GM18517 (cell line): Measurements from ENCODE around the gene EEF2K.
"Not testable (repeated sequence)": the region's sequence is repeated elsewhere in the genome, so short reads cannot be mapped to it uniquely, and the experiment has no call there.

Experiments used
- ATAC-seq: cut with Tn5 transposase; IDR thresholded peaks from one replicate; pipeline ENCODE4 v1.9.1; 2021; ENCODE audit warnings: mild to moderate bottlenecking, moderate library complexity; ENCODE audit not compliant: unreplicated experiment

The EEF2K gene

DNA sequence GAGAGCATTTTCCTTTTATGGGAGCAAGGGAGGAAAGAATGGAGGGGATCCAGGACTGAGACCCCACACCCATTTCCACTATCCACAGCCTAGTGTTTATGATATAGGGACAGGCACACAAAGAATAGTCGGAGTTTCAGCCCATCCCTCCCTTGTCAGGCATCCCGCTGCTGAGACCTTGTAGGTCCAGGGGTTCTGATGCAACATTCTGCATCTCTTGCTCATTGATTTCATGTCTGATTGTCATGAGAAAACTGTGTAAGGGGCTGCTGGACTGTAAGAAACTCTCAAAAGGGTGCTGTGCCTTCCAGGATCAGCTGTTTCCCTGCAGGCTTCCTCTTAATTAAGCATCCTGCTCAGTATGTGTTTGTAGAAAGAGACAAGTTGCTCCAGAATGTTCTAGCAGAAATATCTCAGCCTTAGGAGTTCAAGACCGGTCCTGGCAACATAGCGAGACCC lies 85.8 kb downstream of the EEF2K start:
- ATAC-seq = no peak

DNA sequence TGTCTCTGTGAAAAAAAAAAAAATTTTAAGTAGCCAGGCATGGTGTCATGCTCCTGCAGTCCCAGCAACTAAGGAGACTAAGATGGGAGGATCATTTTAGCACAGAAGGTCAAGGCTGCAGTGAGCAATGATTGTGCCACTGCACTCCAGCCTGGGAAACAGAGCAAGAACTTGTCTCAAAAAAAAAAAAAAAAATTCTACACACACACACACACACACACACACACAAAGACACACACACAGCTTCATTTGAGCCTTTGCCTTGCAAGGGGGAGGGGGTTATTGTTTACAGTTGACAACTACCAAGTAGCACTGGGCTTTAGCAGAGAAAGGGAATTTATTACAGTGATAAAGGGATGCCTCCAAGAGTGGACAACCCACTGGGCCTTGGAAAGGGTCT lies 86.2 kb downstream of the EEF2K start:
- no peak for ATAC-seq

DNA sequence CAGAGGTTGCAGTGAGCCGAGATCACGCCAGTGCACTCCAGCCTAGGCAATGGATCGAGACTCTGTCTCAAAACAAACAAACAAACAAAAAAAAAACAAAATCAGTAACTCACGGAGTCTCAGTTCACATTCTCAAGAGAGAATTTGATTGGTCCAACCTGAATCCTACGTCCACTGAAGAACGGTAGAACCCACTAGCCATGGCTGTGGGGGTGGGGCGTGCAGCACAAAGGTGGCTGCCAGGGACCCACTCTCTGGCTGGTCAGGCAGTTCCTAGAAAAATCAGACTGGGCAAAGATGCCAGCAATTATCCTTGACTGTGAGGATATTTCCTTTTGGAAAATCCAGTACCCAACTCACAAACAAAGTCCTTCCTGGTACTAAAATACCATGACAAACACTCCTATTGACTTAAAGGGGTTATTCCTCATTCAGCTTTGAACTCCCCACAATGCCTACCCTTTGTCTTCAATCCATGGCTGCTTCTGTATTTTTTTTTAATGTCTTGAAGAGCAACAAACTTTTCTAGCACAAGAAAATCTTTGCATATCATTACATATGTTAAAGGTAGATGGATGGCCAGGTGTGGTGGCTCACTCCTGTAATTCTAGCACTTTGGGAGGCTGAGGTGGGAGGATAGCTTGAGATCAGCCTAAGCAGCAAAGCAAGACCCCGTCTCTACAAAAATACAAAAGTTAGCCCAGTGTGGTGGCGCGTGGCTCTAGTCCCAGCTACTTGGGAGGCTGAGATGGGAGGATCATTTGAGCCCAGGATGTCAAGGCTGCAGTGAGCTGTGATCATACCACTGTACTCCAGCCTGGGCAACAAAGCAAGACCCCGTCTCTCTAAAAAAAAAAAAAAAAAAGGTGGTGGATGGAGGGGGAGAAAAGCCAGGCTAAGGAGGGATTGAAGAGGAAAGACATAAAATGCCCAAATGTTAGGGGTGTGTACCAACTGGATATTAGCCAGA lies 87.3 kb downstream of the EEF2K start:
- no peak for ATAC-seq

DNA sequence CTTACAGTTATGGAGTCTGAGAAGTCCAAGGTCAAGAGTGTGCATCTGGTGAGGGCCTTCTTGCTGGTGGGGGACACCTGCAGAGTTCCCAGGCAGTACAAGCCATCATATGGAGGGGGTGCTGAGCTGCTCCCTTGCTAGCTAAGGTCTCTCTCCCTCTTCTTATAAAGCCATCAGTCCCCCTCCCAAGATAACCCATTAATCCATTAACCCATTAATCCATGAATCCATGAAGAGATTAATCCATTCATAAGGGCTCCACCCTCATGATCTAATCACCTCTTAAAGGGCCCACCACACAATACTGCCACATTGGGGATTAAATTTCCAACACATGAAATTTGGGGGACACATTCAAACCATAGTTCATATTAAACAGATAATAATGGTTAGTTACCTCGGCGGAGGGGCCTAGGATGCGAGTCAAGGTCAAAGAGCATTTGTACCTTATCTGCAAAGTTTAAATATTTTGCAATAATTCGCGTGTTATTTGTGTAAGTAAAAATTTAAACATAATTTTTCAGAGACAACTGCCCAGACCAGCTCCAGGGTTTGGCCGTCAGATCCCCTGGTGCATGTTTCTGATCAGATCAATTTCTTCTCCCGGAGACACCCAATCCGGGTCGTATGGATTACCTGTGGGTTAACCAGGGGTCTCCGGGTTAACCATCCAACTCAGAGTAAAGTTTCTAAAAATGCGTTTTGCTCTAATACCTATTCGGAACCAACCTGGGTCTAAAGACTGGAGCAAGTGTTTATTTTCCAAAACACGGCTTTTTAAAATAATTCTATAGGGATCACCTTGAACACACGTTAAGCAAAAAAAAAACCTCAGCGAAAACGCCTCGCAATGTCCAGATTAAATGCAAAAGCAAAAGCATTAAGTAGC lies 90.4 kb downstream of the EEF2K start:
- ATAC-seq = peak; percentile 2

DNA sequence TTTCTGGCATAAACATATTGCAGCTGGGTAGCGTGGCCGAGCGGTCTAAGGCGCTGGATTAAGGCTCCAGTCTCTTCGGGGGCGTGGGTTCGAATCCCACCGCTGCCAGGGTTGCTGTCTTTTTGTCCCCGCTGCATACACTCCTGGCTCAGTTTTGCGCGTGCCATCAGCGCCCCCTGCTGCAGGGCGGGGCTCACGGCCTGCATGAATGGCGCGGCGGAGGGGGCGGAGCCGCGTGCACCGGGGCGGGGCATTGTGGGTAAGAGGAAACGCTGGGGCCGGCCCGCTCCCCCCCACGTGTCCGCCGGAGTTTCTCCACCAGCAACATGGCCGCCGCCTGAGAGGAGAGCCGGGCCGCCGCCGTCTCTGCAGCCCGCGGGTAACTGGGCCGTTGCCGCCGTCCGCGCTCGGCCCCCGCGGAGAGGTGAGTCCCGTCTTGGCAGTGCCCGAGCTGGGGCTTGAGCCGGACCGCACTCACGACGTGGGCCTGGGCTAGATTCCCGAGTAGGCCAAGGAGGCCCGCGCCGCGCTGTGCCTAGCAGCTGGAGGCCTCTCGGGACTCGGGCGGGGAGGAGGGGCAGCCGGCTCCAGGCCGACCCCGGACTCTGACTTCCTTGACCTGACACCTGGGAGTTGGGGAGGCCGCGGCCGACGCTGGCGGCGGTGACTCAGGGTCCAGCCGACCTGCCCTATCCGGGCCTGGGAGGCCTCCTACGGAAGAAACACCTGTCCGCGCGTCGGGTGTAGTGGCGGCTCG lies 91.2 kb downstream of the EEF2K start, which contains the start of gene POLR3E:
TSS of gene POLR3E (plus strand) at position 296 of the 757 bp plus-strand sequence. CDS start 5,560 bp downstream, outside the sequence.
- ATAC-seq = peak; percentile 69

DNA sequence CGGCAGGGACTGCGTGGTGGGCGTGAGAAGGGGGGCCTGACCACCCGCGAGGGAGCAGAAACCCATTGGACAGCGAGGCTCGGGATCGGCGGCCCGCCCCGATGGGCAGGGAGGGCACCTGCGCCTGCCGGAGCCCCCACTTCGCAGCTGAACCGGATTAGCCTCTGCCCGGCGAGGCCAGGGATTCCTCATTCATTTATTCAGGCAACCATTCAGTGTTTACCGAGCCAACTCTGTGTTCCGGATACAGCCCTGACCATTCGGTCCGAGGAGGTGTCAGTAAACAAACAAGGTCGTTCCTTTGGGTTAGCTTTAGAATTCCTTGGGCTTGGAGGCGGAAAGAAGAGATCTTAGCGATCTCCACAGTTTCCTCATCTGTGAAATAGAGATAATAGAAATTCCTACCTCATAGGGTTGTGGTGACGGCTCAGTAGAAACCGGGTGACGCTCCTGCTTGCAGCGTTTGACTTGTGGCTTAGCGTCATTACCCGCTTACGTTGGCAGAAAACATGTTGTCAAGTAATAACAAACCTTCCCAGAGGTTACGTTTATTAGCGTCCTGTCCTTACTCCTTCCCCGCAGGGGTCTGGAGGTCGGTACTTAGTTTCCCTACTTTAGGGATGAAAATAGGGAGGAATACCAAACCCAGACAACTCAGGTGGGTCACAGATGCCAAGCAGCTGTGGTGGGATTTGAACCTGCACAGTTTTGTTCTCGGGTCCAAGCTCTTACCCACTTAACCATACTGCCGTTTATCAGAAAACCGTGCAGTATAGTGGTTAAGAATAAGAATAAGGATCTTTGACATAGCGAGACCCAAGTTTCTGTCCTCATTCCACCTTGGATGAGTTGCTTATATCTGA lies 92.0 kb downstream of the EEF2K start:
- peak; percentile 33 for ATAC-seq

DNA sequence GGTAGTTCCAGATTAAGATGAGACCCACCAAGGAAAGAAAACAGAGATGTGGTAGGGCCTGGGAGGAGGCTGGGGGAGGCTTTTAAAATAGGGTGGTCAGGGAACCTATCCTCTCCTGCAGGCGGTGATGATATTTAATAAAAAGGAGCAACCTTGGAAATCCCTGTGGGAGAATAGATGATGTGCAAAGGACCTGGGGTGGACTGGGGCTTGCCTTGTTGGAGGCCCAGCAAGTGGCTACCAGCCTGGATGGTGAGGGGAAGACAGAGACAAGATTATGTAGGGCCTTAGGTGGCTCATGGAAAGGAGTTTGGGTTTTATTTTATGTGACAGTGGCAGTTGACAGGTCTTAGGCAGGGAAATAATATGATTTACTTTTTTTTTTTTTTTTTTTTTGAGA lies 93.0 kb downstream of the EEF2K start:
- no peak for ATAC-seq

DNA sequence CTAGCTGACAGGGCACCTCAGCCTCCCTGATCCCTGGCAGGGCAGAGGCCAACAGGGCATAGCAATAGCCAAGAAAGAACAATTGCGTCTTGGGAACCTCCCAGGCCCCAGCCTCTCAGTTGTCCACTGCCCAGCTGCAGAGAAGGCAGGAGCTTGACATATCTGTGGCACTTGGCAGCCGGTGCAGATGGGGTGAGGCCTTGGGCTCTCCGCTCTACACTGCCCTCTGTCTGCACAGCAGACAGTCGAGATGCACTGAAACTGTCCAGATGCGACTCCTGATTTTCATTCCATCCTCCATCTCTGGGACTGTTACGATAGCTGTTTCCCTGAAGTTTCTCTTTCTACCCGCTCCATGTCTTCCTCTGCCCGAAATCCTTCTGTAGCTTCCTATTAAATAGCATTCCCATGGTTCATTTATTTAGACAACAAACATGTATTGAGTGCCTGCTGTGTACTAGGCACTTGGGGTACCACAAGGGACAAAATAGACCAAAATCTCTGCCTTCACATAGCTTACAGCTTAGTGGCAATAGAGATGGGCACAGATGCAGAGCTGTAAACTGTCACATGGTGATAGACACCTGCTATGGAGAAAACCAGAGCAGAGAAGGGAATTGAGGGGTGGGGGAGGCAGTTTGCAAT lies 94.5 kb downstream of the EEF2K start:
- no peak for ATAC-seq

DNA sequence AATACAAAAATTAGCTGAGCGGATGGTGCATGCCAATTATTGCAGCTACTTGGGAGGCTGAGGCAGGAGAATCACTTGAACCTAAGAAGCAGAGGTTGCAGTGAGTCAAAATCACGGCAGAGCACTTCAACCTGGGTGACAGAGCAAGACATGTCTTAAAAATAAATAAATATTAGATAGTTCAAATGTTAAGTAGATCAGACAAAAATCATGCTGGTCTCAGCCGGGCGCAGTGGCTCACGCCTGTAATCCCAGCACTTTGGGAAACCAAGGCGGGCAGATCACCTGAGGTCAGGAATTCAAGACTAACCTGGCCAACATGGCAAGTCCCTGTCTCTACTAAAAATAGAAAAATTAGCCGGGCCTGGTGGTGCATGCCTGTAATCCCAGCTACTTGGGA lies 95.3 kb downstream of the EEF2K start:
- ATAC-seq = not testable (repeated sequence)

DNA sequence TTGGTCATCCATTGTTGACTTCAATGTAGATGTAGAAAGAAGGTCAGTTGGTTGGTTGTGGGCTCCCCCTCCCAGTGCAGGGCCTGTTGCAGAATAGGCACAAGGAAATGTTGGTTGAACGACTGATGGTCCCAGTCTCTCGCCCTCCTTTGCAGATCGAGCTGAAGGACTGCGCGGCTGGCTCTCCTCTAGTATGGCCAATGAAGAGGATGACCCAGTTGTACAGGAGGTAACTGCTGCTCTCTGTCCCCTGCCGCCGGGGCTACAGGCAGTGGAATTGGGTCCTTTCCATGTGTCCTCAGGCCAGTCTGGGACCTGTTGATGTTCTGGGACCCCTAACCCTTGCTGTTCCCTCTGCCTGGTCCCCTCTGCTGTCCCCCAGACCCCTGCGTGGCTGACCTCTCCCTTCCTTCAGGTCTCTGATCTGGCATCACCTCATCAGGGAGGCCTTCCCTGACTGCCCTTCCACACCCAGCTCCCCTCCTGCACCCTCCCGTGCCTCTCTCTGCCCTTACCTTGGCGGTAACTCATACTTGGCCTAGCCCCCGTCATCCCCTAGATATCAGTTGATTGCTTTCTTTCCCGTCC lies 96.8 kb downstream of the EEF2K start:
- ATAC-seq = no peak

DNA sequence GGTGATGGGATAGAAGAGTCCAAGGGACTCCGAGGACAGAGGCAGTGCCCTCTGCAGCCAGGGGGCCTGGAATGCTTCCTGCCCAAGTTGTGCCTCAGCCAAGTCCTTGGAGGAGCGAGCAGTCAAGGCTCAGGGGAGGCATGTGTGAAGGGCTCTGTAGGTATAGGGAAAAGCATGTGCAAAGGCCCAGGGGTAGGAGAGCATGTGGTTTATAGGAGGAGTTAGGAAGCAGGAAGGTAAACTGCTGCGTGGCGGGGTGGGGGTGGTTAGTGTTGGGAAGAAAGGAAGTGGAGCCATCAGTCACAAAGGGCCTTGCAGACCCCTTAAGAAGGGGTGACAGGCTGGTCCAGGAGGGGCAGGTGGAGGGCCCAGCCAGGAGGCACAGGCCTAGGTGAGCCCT lies 98.3 kb downstream of the EEF2K start:
- ATAC-seq = no peak

DNA sequence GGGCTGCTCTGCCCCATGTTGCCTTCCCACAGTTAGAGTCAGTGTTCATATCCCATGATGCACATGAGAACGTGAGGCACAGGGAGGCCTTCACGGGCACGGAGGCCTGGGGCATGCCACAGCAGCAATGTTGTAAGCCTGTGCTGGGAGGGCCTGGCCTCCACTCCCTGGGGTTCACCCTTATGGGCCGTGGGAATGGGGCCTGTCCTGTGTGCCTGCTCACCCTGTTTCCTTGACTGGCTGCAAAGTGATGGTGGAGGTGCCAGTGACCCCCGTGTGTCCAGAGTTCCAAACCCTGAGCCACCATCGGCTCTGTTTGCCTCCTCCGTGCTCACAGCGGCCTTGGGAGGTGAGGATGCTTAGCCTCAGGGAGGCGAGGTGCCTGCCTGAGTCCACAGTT lies 100.7 kb downstream of the EEF2K start:
- ATAC-seq = no peak

DNA sequence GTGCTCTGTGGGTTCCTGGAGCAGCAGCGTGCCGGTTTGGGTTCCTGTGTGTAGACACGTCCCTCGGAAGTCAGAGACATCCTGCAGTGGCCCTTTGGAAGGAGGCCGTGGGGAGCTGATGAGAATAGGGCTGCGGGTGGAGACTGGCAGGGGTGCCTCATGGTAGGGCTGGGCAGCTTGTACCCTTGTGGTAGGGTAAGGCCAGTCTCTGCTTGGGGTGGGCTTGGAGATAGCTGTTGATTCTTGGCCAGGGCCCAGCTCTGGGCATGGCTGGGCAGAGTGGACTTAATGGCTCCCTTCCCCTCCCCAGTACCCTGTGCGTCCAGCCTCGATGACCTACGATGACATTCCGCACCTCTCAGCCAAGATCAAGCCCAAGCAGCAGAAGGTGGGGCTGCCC lies 101.8 kb downstream of the EEF2K start:
- no peak for ATAC-seq

DNA sequence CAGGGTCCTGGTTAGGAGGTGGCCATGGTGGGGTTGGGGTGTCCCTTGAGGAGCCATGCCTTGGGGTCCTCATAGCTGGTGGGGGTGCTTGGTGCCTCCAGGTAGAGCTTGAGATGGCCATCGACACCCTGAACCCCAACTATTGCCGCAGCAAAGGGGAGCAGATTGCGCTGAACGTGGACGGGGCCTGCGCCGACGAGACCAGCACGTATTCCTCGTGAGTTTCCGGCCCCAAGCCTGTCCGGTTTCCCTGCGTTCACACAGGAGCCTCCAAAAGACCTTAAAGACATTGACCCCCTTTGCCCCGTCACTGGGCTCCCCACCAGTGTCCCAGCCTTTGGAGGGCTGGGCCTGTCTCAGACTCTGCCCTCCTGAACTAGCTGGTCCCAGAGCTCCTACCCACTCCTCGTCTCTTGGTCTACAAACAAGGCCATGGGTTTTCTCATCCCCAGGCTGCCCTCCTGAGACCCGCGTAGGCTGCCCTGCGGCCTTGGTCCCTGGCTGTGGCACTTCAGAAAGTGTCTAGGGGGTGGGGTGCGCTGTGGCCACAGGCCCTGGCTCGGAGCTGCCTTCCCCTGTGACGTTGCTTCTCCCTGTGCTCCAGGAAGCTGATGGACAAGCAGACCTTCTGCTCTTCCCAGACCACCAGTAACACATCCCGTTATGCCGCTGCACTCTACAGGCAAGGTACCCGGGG lies 102.9 kb downstream of the EEF2K start:
- ATAC-seq = no peak

DNA sequence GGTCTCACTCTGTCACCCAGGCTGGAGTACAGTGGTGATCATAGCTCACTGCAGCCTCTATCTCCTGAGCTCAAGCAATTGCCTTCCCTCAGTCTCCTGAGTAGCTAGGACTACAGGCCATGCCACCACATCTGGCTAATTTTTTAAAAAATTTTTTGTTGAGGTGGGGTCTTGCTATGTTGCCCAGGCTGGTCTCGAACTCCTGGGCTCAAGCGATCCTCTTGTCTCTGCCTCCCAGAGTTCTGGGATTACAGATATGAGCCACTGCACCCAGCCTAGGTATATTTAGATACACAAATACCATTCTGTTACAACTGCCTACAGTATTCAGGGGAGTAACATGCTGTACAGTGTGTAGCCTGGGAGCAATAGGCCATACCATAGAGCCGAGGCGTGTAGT lies 105.4 kb downstream of the EEF2K start:
- ATAC-seq = no peak

DNA sequence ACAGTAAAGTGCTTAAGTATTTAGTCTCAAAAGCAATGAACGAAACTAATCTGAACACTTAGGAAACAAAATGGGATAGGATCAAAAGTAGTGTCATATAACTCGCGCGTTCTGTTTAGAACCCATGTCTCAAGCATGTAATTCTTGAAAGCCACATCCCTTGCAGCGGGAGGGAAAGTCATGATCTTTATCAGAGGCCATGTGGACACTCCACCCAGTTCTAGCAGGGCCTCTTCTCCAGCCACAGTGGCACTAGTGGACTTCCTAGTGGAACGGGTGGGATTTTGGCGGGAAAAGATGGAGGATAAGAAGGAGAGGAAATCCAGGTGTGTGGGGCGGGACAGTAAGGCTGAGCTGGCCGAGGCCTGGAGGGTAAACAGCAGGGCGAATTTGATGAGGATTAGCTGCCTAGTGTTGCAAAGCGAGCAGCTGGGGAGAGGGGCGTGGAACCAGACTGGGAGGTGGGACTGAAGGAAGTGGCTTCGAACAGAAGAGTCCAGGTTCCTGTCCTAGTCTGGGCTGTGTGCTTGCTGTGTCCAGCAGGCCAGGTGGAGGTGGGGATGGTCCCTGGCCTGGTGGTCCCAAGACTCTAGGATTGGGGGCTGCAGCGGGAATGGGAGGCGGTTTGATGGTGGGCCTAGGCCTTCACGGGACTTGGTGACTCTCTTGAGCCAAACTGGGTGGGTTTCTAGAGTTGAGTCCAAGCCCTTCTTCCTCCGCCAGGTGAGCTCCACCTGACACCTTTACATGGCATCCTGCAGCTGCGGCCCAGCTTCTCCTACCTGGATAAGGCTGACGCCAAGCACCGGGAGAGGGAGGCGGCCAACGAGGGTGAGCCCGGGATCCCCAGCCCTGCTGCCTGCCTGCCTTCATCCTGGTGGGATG lies 107.1 kb downstream of the EEF2K start:
- no peak for ATAC-seq

DNA sequence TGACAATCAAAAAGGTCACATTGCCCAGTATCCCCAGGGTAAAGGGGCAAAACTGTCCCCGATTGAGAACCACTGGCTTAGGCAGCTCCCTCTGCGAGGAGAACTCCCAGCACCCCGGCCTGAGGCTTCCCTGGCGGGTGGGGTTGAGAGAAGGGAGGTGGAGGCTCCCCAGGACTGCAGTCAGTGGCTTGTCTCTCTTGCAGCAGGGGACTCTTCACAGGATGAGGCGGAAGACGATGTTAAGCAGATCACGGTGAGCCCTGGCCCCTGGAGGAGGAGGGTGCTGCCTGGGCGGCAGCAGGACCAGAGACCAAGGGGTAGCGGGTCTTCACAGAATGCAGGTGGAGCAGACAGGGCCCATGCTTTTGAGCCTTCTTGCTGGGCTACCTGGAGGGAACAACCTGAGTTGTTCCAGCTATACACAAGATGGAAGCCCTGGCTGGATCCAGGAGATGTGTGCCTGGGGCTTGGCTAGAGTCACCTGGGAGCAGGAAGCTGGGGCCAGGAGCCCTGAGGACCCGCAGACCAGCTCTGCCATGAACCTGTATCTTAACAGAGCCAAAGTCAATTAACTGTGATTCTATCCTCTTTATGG lies 107.9 kb downstream of the EEF2K start:
- ATAC-seq = no peak
